PFSK-1 (cell line): ENCODE measurements around the gene TMEM131.

ENCODE experiments used
- FOXP2 ChIP-seq: optimal IDR thresholded peaks from 2 replicates; pipeline ENCODE3; 2011; ENCODE audit warnings: borderline replicate concordance, control low read depth, inconsistent platforms; ENCODE audit not compliant: insufficient read depth; ENCODE audit errors: extremely low read length, extremely low read depth
- POLR2AphosphoS5 ChIP-seq: IDR thresholded peaks from 2 replicates; pipeline ENCODE4 v1.6.1; 2012; ENCODE audit warnings: low read depth, mild to moderate bottlenecking, control low read depth, low read length, moderate library complexity
- SIN3A ChIP-seq: IDR thresholded peaks from 2 replicates; pipeline ENCODE4 v1.6.1; 2012; ENCODE audit warnings: mild to moderate bottlenecking, low read length, moderate library complexity, borderline replicate concordance; ENCODE audit not compliant: insufficient read depth
- TAF1 ChIP-seq: IDR thresholded peaks from 2 replicates; pipeline ENCODE4 v1.6.1; 2012; ENCODE audit warnings: low read length, control low read depth, borderline replicate concordance; ENCODE audit not compliant: insufficient read depth
- TF ChIP-seq, protein P1 (sequence below), 2 experiments: IDR thresholded peaks; 2 replicates each; pipeline versions ENCODE4 v1.6.1 to v1.8.0; 2011 to 2012; ENCODE audit warnings: low read depth in 2 of 2, low read length in 2 of 2, control low read depth in 1 of 2, inconsistent platforms in 1 of 2, mild to moderate bottlenecking in 1 of 2, moderate library complexity in 1 of 2; ENCODE audit not compliant: insufficient read depth in 1 of 2

Gene TMEM131

DNA sequence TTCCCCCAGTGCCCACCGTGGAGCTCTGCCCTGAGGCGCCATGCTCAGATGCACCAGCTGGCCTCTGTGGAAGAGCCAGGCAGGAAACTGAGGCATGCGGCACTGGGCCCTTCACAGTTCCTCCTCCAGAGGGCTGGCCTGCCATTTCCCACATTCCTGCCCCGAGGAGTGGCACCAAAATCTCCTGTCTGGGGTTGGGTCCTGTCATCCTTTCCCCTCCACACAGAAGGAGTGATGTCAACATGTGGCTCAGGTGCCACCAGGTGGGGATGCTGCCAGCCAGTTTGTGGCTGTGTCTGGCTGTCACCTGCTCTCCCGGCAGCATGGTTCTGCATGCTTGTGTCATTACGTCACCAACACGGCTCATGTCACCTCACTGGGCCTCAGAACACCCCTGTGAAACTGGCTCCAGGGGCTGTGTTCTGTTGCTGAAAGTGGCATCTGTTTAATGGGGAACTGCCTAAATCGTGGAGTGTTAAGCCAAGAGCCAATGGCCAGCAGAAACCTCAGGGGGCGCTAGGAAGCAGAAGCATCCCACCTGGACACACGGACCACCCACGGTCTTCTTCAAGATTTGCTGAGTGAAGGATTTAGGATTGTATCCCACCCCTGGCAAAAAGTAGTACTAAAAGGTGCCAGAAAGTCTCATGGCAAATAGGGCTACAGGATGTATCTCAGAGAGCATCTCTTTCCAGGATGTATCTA, 231.0 kb downstream of the TMEM131 start:
- TF ChIP-seq FOXP2: no peak
- TF ChIP-seq, protein P1, sequence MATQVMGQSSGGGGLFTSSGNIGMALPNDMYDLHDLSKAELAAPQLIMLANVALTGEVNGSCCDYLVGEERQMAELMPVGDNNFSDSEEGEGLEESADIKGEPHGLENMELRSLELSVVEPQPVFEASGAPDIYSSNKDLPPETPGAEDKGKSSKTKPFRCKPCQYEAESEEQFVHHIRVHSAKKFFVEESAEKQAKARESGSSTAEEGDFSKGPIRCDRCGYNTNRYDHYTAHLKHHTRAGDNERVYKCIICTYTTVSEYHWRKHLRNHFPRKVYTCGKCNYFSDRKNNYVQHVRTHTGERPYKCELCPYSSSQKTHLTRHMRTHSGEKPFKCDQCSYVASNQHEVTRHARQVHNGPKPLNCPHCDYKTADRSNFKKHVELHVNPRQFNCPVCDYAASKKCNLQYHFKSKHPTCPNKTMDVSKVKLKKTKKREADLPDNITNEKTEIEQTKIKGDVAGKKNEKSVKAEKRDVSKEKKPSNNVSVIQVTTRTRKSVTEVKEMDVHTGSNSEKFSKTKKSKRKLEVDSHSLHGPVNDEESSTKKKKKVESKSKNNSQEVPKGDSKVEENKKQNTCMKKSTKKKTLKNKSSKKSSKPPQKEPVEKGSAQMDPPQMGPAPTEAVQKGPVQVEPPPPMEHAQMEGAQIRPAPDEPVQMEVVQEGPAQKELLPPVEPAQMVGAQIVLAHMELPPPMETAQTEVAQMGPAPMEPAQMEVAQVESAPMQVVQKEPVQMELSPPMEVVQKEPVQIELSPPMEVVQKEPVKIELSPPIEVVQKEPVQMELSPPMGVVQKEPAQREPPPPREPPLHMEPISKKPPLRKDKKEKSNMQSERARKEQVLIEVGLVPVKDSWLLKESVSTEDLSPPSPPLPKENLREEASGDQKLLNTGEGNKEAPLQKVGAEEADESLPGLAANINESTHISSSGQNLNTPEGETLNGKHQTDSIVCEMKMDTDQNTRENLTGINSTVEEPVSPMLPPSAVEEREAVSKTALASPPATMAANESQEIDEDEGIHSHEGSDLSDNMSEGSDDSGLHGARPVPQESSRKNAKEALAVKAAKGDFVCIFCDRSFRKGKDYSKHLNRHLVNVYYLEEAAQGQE (IDR thresholded peaks at IDR 0.05; ENCODE audit: insufficient read depth in 1 of 2, low read depth in 2 of 2, low read length in 2 of 2): no peak

- TF ChIP-seq SIN3A (no peak), TAF1 (no peak), FOXP2 (no peak), POLR2AphosphoS5 (no peak)
- TF ChIP-seq, protein P1 (IDR thresholded peaks at IDR 0.05; ENCODE audit: insufficient read depth in 1 of 2, low read depth in 2 of 2, low read length in 2 of 2): no peak
Measured at GRCh38 chr2:97763176-97763845, 232.4 kb downstream of the TMEM131 start.

DNA sequence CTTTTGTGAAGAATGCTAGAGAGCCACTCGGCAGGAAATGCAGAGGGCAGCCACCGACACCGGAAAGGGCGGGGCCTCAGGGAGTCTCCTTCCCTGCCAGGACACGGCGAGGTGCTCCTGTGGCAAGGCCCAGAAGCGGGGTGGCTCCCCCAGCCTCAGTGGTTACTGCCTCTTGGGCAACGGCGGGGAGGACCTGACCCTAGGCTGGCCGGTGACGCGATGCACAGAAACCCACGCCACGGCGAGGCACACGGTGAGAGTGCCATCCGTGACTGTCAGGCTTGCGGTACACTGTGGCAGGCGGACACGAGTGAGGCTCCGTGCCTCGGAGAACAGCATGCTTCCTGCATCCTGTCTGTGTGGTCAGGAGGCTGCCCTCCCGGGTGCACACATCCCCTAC, 234.6 kb downstream of the TMEM131 start:
- TF ChIP-seq TAF1: no peak
- TF ChIP-seq, protein P1 (IDR thresholded peaks at IDR 0.05; ENCODE audit: insufficient read depth in 1 of 2, low read depth in 2 of 2, low read length in 2 of 2): no peak
- TF ChIP-seq FOXP2: no peak

DNA sequence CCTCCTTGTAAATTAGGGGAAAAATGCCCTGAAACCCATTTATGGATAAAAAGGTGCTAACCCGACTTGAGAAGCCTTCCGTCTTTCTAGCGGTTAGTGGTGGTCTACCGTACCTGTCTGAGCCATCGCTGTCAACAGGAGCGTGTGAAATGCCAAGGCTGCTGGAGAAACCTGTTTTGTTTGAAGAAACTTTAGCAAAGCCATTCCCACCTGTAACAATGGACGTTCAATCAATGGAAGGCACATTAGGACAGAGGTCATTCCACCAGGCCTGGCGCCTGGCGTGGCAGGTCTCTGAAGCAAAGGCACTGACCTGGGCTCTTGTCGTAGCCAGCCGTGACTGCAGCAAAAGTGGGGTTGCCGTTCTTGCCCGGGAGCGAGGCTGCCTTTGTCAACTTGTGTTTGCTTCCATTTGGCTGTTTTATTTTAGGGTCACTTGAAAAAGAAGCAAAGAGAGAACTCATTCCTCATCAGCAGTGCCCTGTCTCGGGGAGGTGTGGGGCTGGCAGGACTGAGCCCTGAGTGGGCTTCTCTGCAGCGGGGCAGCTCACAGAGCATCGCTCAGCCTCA, 235.2 kb downstream of the TMEM131 start:
- no peak for TF ChIP-seq TAF1
- no peak for TF ChIP-seq SIN3A

GRCh38 chr2:97759727-97760407, 235.9 kb downstream of the TMEM131 start:
- TF ChIP-seq FOXP2: no peak
- TF ChIP-seq SIN3A: no peak
- TF ChIP-seq, protein P1 (IDR thresholded peaks at IDR 0.05; ENCODE audit: insufficient read depth in 1 of 2, low read depth in 2 of 2, low read length in 2 of 2): no peak
- TF ChIP-seq POLR2AphosphoS5: no peak
- TF ChIP-seq TAF1: no peak
